NOMO-1 treated with DMSO at 0.1 percent for 48 hours (cell line): ENCODE data around the gene ZSCAN12.
A peak's percentile ranks its signal among the peaks of the same experiment; 100 is the strongest.

Experiments
- DNase-seq: peaks from one replicate; lab custom pipeline; 2025; ENCODE audit not compliant: unreplicated experiment; lab: John Stamatoyannopoulos, UW

The ZSCAN12 gene

GRCh38 chr6:28354688-28355554, 44.6 kb downstream of the ZSCAN12 start:
- no peak for DNase-seq

DNA sequence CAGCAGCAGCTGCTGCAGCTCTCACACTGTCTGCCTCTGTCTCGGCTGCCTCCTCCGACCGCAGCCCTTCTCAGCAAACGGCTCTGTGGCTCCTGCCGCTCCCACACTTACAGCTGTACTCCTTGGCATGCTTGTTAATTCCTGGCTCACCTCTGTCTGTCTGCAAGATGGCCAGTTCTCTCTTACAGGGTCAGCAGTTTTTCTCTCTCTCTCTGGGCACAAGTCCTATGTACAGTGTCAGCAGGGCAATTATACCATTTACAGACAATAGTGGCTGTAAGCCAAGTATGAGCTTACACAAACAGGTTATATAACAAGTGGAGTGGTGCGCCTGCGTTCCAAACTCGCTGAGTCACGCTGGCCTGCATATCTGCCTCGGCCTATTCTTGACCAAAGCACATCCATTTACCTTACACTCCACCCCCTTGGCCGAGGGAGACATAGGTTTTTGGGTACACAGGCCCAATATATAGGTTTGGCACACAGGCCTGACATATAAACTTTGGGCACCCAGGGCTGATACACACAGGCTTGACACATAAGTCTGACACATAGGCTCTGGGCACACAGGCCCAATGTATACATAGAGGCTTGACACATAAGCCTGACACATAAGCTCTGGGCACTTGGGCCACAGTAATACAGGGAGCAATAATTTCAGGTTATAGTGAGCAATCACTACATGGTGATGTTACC, 45.4 kb downstream of the ZSCAN12 start:
- DNase-seq, result no peak

DNA sequence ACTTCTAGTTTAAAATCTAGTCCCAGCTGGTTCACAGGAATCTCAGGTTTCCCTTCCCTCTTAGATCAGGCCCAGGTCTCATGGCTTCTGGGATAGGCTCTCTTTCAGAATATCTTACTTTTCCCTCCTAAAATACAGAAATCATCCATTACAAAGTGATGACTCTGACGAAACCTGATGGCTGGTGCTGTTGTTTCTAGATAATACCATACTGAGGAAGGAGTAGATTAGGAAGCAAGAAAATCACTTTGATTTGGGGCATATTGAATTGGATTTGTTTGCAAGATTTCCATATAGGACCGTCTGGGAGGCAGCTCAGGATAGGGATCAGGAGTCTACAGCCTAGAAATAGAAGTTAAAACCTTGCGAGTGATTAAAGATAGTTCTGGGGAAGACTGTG, 46.2 kb downstream of the ZSCAN12 start:
- no peak for DNase-seq

DNA sequence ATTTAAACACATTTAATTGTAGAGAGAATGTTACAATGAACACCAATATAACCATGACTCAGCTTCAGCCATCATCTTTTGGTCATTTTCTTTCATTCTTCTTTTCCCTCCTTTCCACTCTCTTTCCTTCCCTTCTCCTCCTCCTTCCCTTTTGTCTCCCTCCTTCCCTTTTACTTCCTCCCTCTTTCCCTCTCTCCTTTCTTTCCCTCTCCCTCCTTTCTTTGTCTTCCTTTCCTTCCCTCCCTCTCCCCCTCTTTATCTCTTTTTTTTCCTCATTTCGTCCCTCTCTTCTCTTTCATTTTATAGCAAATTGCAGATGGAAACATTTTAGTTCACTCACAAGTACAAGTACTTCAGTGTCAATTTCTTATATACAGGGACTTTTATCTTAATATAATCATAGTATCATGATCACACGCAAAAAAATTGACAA, 48.0 kb downstream of the ZSCAN12 start:
- no peak for DNase-seq

- DNase-seq, result no peak
These were observed 48.5 kb downstream of the ZSCAN12 start for GRCh38 chr6:28351087-28351486.

- DNase-seq, result peak; percentile 86
These were observed 49.4 kb downstream of the ZSCAN12 start, which contains the start of gene ZKSCAN3 for GRCh38 chr6:28349892-28350737. TSS of gene ZKSCAN3 (plus strand) at chr6:28349947. CDS start at chr6:28359587, 9,640 bp downstream.

GRCh38 chr6:28349344-28349891, 50.1 kb downstream of the ZSCAN12 start:
- no peak for DNase-seq

- DNase-seq, result no peak
These were observed 52.4 kb downstream of the ZSCAN12 start for GRCh38 chr6:28347119-28347518.

DNA sequence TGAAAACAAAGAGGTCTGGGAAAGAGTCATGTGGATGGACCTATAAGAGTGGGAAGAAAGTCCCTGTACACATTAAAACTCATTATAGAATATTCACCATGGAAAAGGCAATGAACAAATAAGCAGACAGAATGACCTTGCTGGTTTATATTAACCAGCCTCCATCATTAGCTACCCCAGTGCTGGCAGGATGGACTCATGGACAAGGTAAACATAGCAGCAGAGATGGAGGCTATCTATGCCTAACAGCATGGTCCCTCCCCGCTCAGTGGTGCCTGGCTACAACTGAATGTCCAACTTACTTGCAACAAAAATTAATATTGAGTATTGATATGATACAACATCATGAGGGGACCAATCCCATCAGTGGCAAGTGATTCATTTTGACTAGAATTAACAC, 54.3 kb downstream of the ZSCAN12 start:
- DNase-seq, result no peak

DNA sequence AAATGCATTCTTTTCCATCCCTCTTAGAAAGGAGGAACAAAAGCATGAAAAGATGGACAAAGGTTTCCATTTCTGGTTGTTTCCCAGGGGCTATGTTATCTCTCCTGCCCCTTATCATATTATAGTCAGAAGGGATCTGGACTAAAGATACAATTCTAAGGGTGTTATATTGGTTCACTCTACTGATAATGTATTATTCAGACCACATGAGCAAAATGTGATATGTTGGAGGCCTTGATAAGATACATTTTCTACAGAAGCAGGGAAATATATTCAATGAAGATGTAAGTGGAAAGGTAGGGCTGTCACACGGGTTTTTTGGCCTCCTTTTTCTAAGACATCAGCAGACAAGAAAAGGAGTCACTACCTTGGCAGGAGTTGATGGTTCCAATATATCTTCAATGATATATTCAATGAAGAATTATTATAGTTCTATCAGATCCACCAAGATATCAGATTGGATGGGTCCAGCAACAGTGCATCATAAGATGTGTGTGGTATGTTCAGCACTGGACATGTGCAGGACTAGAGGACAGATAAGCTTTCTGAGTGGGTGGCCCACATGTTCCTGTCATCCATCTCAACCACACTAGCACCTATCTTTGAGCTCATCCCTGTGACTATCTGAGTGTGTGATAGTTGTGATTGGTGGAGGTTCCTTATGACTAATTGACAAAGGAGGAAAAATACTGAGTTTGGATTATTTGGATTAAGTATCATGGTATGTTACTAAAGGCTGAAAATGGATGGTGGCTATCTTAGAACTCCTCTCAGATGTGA, 55.5 kb downstream of the ZSCAN12 start:
- no peak for DNase-seq

DNA sequence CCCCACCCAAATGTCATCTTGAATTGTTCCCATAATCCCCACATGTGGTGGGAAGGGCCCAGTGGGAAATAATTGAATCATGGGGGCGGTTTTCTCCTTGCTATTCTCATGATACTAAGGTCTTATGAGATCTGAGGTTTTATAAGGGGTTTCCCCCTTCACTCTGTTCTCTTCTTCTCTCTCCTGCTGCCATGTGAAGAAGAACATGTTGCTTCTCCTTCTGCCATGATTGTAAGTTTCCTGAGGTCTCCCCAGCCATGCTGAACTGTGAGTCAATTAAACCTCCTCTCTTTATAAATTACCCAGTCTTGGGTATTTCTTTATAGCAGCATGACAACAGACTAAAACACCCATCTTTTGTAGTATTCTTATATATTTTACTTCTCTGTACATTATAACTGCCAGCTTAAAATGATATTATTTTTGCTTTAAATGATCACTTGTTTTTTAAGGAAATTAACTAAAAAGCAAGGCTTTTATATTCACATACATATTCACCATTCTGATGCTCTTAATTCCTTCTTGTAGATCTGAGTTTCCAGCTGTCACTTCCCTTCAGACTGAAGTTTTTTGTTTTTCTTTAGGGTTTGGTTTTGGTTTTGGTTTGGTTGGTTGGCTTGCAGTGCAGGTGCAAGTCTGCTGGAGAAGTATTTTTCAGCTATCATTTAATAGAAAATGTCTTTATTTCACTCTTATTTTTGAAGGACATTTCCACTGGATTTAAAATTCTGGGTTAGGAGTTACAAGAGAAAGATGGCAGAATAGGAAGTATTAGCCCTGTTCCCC, 59.0 kb downstream of the ZSCAN12 start:
- DNase-seq, result no peak

DNA sequence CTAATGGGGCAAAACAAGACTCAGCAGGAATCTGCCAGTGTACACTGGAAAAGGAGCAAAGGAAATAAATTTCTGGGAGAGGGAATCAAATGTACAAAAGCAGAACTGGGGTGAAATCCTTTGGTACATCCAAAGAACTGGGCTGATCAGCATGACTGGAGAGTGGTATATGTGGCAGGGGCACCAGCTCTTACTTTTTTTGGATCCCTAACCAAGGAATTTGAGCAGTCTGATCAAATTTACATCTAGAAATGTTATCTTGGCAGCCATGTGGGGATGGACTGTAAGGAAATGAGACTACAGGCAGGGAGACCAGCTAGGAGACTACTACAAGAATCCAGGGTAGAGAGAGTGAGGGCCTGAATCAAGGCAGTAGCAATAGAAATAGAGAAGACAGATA, 62.4 kb downstream of the ZSCAN12 start:
- no peak for DNase-seq

DNA sequence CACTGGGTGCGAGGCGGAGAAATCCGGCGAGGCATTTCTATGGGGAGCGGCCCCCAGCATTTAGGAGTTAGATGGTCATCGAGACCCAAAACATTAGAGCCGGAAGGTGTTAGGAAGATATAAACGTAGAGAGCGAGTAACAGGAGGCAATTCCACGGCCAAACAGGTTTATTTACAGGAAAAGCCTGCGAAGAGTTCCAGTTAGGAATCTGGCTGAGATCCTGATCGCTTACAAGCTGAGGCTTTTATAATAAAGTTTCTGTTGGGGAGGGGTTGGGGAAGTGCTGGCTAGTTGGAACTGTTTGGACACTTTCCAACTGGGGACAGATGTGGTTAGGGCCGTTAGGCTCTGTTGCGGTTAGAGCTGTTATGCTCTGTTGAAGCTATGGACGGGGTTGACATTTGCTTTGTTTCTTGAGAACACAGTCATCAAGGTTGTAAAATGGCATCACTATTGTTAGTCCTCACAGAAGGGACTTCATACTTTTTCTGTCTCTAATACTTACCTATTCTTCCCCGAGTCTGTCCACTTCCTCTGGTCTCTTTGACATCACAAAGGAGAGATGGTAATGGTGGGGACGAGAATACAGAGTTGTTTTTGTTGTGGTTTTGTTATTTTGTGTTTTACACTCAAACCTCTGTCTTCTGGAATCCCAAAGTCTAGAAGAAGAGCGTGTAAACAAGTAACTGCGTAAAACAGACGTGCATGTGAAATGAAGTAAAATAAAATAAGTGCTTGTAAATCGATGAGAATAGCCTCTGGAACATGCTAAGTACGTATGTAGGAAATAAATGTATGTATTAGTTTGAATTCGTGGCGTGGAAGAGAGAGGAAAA, 63.0 kb downstream of the ZSCAN12 start:
- DNase-seq, result peak; percentile 74

GRCh38 chr6:28335564-28336283, 63.8 kb downstream of the ZSCAN12 start, which contains the start of gene ZSCAN31:
TSS of gene ZSCAN31 (minus strand) at chr6:28336148. CDS start at chr6:28329683, 6,465 bp downstream.
- DNase-seq, result peak; percentile 90

- DNase-seq, result no peak
These were observed 64.4 kb downstream of the ZSCAN12 start for GRCh38 chr6:28335040-28335563.

GRCh38 chr6:28334286-28335039, 65.1 kb downstream of the ZSCAN12 start:
- DNase-seq, result no peak

DNA sequence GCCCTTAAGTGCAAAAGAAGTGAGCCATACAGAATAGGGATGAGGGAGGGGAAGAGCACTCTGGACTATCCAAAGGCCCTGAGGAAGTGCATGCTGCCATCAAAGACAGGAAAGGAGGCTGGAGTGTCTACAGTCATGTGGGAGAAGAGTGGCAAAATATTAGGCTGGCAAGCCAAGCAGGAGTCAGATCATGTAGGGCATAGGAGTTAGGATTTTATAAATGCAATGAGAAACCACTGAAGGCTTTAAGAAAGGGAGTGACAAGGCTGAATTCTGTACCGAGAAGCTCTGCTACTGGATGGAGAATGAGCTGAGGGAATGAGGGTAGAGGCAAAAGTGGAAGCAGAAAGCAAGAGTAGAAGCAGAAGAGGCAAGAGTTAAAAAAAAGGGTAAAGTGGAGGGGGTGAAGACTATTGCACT, 65.9 kb downstream of the ZSCAN12 start:
- no peak for DNase-seq
